ENCODE results near the gene CD79B.

DNA sequence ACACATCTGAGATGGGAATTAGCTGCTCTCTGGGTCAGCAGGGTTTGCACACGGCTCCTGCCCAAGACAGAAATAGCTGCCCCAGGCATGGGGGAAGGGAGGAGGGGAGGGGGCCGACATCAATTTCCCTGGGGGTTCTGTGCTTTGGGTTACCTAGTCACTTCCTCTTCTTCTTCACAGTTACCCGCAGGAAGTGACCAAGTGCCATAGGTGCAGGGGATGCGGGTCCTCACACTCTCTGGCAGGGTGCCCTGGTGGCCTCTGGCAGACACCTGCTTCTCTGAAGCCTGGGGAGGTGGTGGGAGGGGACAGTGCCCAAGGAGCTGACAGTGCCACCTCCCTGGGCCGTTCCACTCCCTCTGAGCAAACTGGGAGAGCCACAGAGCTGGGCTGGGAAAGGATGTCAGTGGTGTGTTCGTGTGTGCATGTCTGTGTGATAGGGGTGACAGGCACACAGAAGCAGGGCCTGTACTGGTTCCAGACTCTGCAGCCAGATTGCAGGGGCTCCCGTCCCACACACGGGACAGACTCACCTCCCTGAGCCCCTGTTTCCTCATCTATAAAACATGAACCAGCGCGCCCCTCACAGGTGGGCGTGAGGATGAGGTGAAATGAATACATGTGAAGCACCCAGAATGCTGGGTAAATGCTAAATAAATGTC, 22.4 kb upstream of the CD79B start:
- TF ChIP-seq POLR2A (IDR thresholded peaks at IDR 0.05): no peak
- TF ChIP-seq, protein P1, sequence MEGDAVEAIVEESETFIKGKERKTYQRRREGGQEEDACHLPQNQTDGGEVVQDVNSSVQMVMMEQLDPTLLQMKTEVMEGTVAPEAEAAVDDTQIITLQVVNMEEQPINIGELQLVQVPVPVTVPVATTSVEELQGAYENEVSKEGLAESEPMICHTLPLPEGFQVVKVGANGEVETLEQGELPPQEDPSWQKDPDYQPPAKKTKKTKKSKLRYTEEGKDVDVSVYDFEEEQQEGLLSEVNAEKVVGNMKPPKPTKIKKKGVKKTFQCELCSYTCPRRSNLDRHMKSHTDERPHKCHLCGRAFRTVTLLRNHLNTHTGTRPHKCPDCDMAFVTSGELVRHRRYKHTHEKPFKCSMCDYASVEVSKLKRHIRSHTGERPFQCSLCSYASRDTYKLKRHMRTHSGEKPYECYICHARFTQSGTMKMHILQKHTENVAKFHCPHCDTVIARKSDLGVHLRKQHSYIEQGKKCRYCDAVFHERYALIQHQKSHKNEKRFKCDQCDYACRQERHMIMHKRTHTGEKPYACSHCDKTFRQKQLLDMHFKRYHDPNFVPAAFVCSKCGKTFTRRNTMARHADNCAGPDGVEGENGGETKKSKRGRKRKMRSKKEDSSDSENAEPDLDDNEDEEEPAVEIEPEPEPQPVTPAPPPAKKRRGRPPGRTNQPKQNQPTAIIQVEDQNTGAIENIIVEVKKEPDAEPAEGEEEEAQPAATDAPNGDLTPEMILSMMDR (IDR thresholded peaks at IDR 0.05): no peak
